Cardiac ventricle fibroblast (primary cell): ENCODE results near the gene AIP. TPM values are rescaled to one million over a fixed set of nuclear protein-coding genes. Genes with fewer than 3 reads are reported as not detected.

Experiments
- total RNA-seq: library from RNA; depleted of rRNA; stranded (reverse); fragments of >200 nt; gene quantifications from 2 replicates; pipeline ENCODE4 v1.2.3, GENCODE V29; 2015

Gene AIP
- total RNA-seq = 46.8 and 62.4 TPM in 2 replicates

GRCh38 chr11:67482827-67483798 is at the start of gene AIP:
Gene AIP (plus strand): TSS chr11:67483026. CDS start chr11:67483159, 133 bp downstream.

GRCh38 chr11:67437082-67437808 is 45.6 kb upstream of the AIP start, which contains the start of gene PTPRCAP:
Gene PTPRCAP (minus strand): TSS chr11:67437682. CDS start chr11:67437619, 63 bp downstream.

GRCh38 chr11:67452141-67452952 is 30.5 kb upstream of the AIP start, which contains the start of gene GPR152:
Gene GPR152 (minus strand): TSS chr11:67452729. CDS start chr11:67452724, 5 bp downstream.

GRCh38 chr11:67455054-67455453 is 27.8 kb upstream of the AIP start, which contains the start of gene CABP4:
Gene CABP4 (plus strand): TSS chr11:67455354. CDS start chr11:67455424, 70 bp downstream.

GRCh38 chr11:67468759-67469507 is 13.9 kb upstream of the AIP start, which contains the start of gene TMEM134:
Gene TMEM134 (minus strand): TSS chr11:67469251. CDS start chr11:67469192, 59 bp downstream.

GRCh38 chr11:67504950-67505581 is 22.2 kb downstream of the AIP start, which contains the start of gene PITPNM1:
Gene PITPNM1 (minus strand): TSS chr11:67505363. CDS start chr11:67504180, 1,183 bp downstream.

GRCh38 chr11:67507864-67508485 is 25.1 kb downstream of the AIP start, which contains the start of gene CDK2AP2:
Gene CDK2AP2 (minus strand): TSS chr11:67508162. CDS start chr11:67508082, 80 bp downstream.

GRCh38 chr11:67522844-67523555 is 40.2 kb downstream of the AIP start, which contains the start of gene CABP2:
Gene CABP2 (minus strand): TSS chr11:67523446. CDS start chr11:67523326, 120 bp downstream.

Other genes with a start within 250 kb of the AIP start
- 25.4 and 28.3 TPM in 2 replicates for gene GRK2, start 216.6 kb upstream of the AIP start, total RNA-seq
- gene ANKRD13D, start 193.7 kb upstream of the AIP start, total RNA-seq = 16.6 and 29.9 TPM in 2 replicates
- 22.4 and 23.3 TPM in 2 replicates for gene SSH3, start 179.5 kb upstream of the AIP start, total RNA-seq
- 91.0 and 113 TPM in 2 replicates for gene POLD4, start 129.5 kb upstream of the AIP start, total RNA-seq
- gene CLCF1, start 109.4 kb upstream of the AIP start, total RNA-seq = 8.2 and 8.4 TPM in 2 replicates
- 4.2 and 7.1 TPM in 2 replicates for gene RAD9A, start 91.0 kb upstream of the AIP start, total RNA-seq
- 105 and 122 TPM in 2 replicates for gene PPP1CA, start 81.2 kb upstream of the AIP start, total RNA-seq
- not detected in 2 replicates for gene TBC1D10C, start 78.9 kb upstream of the AIP start, total RNA-seq
- 0.05 TPM in 1 of 2 replicates, not detected in the other for gene CARNS1, start 67.3 kb upstream of the AIP start, total RNA-seq
- 14.9 and 28.5 TPM in 2 replicates for gene RPS6KB2, start 54.5 kb upstream of the AIP start, total RNA-seq
- not detected in 2 replicates for gene PTPRCAP, start 45.3 kb upstream of the AIP start, total RNA-seq
- 62.4 and 70.1 TPM in 2 replicates for gene CORO1B, start 39.5 kb upstream of the AIP start, total RNA-seq
- gene GPR152, start 30.3 kb upstream of the AIP start, total RNA-seq = not detected in 2 replicates
- gene CABP4, start 27.7 kb upstream of the AIP start, total RNA-seq = not detected in 2 replicates
- gene TMEM134, start 13.8 kb upstream of the AIP start, total RNA-seq = 67.5 and 69.0 TPM in 2 replicates
- gene PITPNM1, start 22.3 kb downstream of the AIP start, total RNA-seq = 17.0 and 20.1 TPM in 2 replicates
- gene CDK2AP2, start 25.1 kb downstream of the AIP start, total RNA-seq = 29.5 and 35.6 TPM in 2 replicates
- not detected in 2 replicates for gene CABP2, start 40.4 kb downstream of the AIP start, total RNA-seq
- 422 and 531 TPM in 2 replicates for gene GSTP1, start 100.8 kb downstream of the AIP start, total RNA-seq
- 131 and 145 TPM in 2 replicates for gene NDUFV1, start 123.9 kb downstream of the AIP start, total RNA-seq
- 5.0 and 9.0 TPM in 2 replicates for gene NUDT8, start 146.9 kb downstream of the AIP start, total RNA-seq
- not detected in 2 replicates for gene TBX10, start 156.7 kb downstream of the AIP start, total RNA-seq
- gene ACY3, start 167.7 kb downstream of the AIP start, total RNA-seq = not detected in 2 replicates
- not detected in 2 replicates for gene ALDH3B2, start 191.6 kb downstream of the AIP start, total RNA-seq